ENCODE data around the gene SDCBP2. TPM values are rescaled to one million over a fixed set of nuclear protein-coding genes. Genes with fewer than 3 reads are reported as not detected.

The SDCBP2 gene
- total RNA-seq, 4 donors from 2014 or later = 29.7 to 361 (median 306) TPM

- Histone ChIP-seq H3K9me3 (no peaks in the 10 kb centered on the region), H3K27ac (no peak overlapping the region), H3K4me3 (no peak overlapping the region), H3K27me3 (no peaks in the 10 kb centered on the region), H3K36me3 (no peaks in the 10 kb centered on the region), H3K4me1 (peaks cover 0 to 3% (median 0%) of the 10 kb centered on the region in 4 donors)
- no peak for TF ChIP-seq CTCF (IDR thresholded peaks at IDR 0.05)
- TF ChIP-seq POLR2A (IDR thresholded peaks at IDR 0.05) = no peak
- DNase-seq = no peak
Measured at GRCh38 chr20:1296117-1296610, 32.8 kb downstream of the SDCBP2 start.

DNA sequence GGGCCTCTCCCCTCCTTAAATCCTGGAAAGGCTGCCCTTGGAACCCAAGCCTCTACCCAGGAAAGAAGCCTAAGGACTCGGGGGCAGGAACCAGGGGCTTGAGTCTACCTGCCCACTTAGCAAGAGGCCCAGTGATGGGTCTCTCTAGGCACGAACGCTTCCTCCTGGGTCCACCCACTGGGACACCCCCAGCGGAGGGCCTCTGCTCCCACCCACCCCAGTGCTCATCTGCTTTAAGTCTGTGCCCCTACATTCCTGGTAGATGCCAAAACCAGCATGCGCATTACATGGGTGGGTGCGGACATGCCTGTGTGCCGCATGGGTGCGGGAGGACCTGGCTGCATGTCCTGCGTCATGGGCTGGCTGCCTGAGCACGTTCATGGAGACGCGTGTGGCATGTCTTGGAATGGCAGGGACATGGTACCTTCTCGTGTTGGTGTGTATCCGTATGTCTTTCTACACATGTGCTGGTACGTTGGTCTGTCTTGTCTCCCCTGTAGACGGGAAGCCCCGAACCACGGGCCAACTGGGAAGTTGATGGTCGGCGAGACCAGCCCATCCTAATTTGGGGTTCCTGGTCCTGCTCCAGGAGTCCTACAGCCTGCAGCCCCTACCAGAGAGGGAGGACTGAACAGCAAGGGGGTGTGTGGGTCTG, 33.5 kb downstream of the SDCBP2 start:
- Histone ChIP-seq H3K9me3 (no peaks in the 10 kb centered on the region), H3K27ac (no peak overlapping the region), H3K36me3 (no peaks in the 10 kb centered on the region), H3K27me3 (no peaks in the 10 kb centered on the region), H3K4me1 (peaks cover 0 to 7% (median 0%) of the 10 kb centered on the region in 4 donors), H3K4me3 (no peak overlapping the region)
- no peak for DNase-seq
- no peak for TF ChIP-seq POLR2A (IDR thresholded peaks at IDR 0.05)
- TF ChIP-seq CTCF (IDR thresholded peaks at IDR 0.05) = no peak

GRCh38 chr20:1294497-1294896, 34.4 kb downstream of the SDCBP2 start:
- Histone ChIP-seq H3K27ac (no peak overlapping the region), H3K9me3 (no peaks in the 10 kb centered on the region), H3K4me3 (no peak overlapping the region), H3K27me3 (no peaks in the 10 kb centered on the region), H3K36me3 (no peaks in the 10 kb centered on the region), H3K4me1 (peaks cover 0 to 7% (median 0%) of the 10 kb centered on the region in 4 donors)
- TF ChIP-seq POLR2A (IDR thresholded peaks at IDR 0.05) (no peak), CTCF (IDR thresholded peaks at IDR 0.05) (no peak)
- DNase-seq = no peak

GRCh38 chr20:1293641-1294379, 35.1 kb downstream of the SDCBP2 start:
- H3K4me3 ChIP-seq = no peak overlapping the region
- no peaks in the 10 kb centered on the region for H3K27me3 ChIP-seq
- DNase-seq = no peak
- H3K9me3 ChIP-seq = no peaks in the 10 kb centered on the region
- H3K4me1 ChIP-seq = peaks cover 0 to 7% (median 0%) of the 10 kb centered on the region in 4 donors
- no peak for TF ChIP-seq POLR2A (IDR thresholded peaks at IDR 0.05)
- no peak for TF ChIP-seq CTCF (IDR thresholded peaks at IDR 0.05)
- no peaks in the 10 kb centered on the region for H3K36me3 ChIP-seq
- no peak overlapping the region for H3K27ac ChIP-seq

DNA sequence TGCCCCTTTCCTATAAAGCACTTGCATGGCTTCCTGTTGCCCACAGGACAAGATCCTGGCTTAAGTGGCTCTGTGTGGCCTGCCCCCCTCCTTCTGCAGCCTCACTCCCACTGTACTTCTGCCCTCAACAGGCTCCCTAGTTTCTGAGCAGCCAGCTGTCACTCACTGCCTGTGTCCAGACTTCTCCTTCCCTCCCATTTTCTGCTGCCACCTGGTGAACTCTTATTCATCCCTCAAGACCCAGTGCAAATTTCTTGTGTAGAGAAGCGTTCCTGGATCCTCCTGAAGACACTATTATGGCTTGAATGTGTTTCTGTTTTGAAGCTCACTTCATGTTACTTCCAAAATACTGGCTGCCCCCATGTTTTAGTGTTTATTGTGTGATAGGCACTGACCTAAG, 36.3 kb downstream of the SDCBP2 start:
- Histone ChIP-seq H3K36me3 (no peaks in the 10 kb centered on the region), H3K4me1 (peaks cover 0 to 7% (median 0%) of the 10 kb centered on the region in 4 donors), H3K27me3 (no peaks in the 10 kb centered on the region), H3K4me3 (no peak overlapping the region), H3K27ac (no peak overlapping the region), H3K9me3 (no peaks in the 10 kb centered on the region)
- no peak for TF ChIP-seq CTCF (IDR thresholded peaks at IDR 0.05)
- no peak for TF ChIP-seq POLR2A (IDR thresholded peaks at IDR 0.05)
- no peak for DNase-seq

Measured in Peyer's patch (tissue), 4 donors.